HEK293 (cell line): ENCODE results near the gene KBTBD13.

Experiments used
- BCL11B ChIP-seq: fragments of 450-650 bp; formaldehyde crosslinking; IDR thresholded peaks from 2 replicates; pipeline ENCODE4 v1.5.1; 2016; ENCODE audit warnings: low read depth, missing biosample characterization, missing genetic modification characterization
- CTCF ChIP-seq: fragments of 450-650 bp; formaldehyde crosslinking; IDR thresholded peaks from 2 replicates; pipeline ENCODE4 v1.5.1; 2016; ENCODE audit warnings: missing biosample characterization, missing genetic modification characterization
- YY1 ChIP-seq: fragments of 450-650 bp; formaldehyde crosslinking; IDR thresholded peaks from 2 replicates; pipeline ENCODE4 v1.5.1; 2018; ENCODE audit warnings: missing biosample characterization, missing genetic modification characterization
- ZBTB11 ChIP-seq: fragments of 450-650 bp; formaldehyde crosslinking; conservative IDR thresholded peaks from 2 replicates; pipeline ENCODE4 v1.5.1; 2016; ENCODE audit warnings: low read depth, missing biosample characterization, missing genetic modification characterization
- ZNF239 ChIP-seq: fragments of 450-650 bp; formaldehyde crosslinking; IDR thresholded peaks from 2 replicates; pipeline ENCODE4 v1.5.1; 2016; ENCODE audit warnings: missing biosample characterization, missing genetic modification characterization
- ZNF692 ChIP-seq: fragments of 450-650 bp; formaldehyde crosslinking; IDR thresholded peaks from 2 replicates; pipeline ENCODE4 v1.5.1; 2016; ENCODE audit warnings: missing biosample characterization, missing genetic modification characterization

GRCh38 chr15:65095747-65096104, 19.2 kb downstream of the KBTBD13 start:
- TF ChIP-seq CTCF: no peak
- TF ChIP-seq ZNF692 (tag by site-specific recombination): no peak
- TF ChIP-seq BCL11B (tag by site-specific recombination): no peak
- no peak for TF ChIP-seq ZNF239
- TF ChIP-seq ZBTB11 (tag by site-specific recombination): no peak
- TF ChIP-seq YY1 (tag by site-specific recombination): no peak
